GM12872 (cell line): ENCODE results near the gene PSMA2.

Source experiments
- CTCF ChIP-seq: IDR thresholded peaks from 3 replicates; pipeline ENCODE4 v1.5.1; 2011; ENCODE audit warnings: low read depth, mild to moderate bottlenecking, low read length, moderate library complexity; ENCODE audit not compliant: insufficient read depth

Gene PSMA2

GRCh38 chr7:42967391-42967790 is 35.4 kb upstream of the PSMA2 start:
- TF ChIP-seq CTCF = no peak

DNA sequence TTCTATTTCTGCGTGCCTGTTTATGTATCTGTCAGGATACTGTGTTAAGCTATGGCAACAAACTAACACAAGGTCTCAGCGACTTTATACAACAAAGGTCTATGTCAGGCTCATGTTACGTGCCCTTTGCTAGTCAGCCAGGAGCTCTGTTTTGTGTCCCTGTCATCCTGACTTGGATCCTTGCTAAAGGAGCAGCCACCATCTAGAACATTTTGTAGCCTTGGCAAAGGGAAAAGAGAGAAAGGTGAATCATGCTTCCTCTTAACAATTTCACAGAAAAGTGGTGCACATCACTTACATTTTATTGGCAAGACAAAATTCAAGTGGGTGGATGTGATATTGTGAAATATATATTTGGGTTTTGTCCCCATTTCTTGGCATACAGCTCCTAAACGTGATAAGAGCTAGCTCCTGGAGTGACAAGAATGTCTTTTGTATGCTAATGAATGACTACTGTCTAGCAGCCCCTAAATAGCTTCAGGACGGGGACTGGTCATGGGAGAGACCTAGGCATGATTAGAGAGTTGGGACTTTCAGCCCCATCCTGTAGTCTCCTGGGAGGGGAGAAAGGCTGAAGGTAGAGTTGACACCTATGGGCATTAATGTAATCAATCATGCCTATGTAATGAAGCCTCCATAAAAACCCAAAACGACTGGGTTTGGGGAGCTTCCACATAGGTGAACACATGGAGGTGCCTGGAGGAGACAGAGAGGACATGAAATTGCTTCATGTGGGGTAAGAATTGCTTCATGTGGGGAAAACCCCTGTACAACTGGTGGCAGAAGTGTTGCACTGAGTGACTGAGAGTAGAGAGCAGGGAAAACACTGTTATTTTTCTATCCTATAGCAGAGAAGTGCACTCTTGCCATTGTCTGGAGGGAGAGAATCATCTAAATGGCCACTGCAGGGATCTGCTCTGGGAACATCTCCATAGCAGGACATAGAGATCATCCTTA is 33.2 kb upstream of the PSMA2 start:
- TF ChIP-seq CTCF = no peak

DNA sequence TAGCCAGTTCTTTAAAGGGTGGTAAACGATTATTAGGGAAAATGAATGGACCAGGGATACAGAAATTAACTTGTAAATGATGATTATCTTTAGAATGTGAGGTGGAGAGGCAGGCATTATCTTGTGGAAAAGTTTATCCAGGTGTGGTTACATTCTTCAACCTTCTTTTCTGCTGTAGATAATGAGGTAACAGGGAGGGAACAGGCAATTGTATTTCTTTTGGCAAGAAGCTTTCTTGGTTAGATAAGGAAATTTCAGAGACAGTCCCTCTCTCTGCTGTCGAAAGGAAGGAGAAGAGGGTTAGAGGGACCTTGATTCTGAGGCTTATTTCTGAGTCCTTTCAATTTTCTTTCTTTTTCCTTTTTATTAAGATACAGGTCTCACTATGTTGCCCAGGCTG is 32.3 kb upstream of the PSMA2 start:
- TF ChIP-seq CTCF = no peak

DNA sequence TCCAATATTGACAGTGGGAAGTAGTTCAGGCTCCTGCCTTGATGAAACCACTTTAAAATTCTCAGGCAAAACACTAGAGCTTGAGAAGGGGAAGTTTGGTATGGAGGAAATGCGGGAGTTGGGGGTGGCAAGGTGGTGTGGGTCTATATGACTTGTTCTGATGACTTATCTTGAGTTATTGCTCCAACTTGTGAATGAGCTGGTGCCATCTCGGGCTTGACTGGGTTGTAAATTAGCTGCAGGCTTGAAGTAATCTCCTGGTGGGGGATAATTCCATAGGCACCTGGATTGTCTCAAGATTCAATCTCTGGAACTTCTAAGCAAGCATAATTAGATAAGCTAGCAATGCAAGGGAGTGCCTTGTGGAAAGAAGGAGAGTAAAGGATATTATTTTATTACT is 29.2 kb upstream of the PSMA2 start:
- no peak for TF ChIP-seq CTCF

DNA sequence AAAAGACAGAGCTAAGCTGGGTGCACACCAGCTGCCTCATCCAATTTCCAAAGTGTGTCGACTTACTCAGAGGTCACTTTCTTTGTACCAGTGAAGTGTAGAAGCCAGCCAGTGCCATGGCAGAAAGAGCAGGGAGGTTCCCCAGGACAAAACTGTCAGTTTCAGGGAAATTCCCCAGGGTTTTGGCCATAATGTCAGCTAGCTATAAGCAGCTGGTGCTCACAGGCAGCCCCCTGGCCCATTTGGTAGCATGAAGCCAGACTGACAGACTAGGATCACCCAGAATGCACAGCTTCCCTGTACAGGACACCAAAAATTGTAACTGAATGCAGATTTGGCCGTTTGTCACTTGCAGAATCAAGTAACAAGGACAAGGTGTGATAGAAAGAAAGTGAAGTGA is 28.8 kb upstream of the PSMA2 start:
- TF ChIP-seq CTCF = no peak

DNA sequence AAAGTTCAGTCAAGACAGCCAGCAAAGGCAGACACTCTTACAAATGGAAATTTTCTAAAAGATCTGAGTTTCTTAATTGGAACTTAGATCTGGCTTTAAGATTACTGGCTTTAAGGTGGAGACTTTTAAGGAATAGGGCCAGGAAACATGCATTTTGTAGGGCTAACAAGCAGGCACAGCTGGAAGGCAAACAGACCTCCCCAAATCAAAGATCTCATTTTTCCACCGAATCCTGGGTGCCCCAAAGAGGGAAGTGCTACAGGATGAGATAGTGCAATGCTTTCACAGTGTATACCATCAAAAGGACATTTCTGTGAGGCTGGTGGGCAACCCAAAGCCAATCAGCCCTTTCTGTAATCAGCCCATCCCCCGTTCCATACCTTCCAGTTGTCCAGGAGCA is 27.6 kb upstream of the PSMA2 start:
- no peak for TF ChIP-seq CTCF

- no peak for TF ChIP-seq CTCF
Measured at GRCh38 chr7:42956062-42956461, 24.1 kb upstream of the PSMA2 start.
